Measurements from ENCODE around the gene MS4A15.

MS4A15 gene

DNA sequence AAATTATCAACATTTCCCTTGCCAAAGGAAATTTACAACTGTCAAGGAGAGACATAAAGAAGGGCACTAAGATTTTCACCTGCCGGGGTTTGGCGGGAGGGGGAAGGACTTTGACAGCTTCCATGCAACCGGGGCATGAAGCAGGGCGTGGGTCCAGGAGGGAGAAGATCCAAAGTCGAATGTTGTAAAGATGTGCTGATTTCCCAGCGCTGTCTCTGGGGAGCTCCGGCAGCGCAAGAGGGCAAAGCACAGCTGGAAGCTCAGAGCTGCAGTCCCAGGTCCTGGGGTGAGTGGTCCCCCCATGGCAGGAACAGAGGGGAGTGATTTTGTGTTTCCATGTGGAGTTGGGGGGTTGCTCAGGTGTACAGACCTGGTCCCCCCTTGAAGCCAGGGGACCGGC lies 28.5 kb downstream of the MS4A15 start, which contains the start of gene MS4A10:
MS4A10 (plus strand) TSS at position 198 of the 400 bp plus-strand sequence. CDS start 5,003 bp downstream, outside the sequence.
- in situ Hi-C loops (cut with HindIII; ENCODE audit: low pct_unique_long_range_greater_than_20kb, low sequenced_read_pairs) = no loop called here
- no peak for TF ChIP-seq JUND (IDR thresholded peaks at IDR 0.05; ENCODE audit: low read depth)
- no peak for DNase-seq (ENCODE audit: low read depth in 1 of 2, low spot score in 1 of 2)

DNA sequence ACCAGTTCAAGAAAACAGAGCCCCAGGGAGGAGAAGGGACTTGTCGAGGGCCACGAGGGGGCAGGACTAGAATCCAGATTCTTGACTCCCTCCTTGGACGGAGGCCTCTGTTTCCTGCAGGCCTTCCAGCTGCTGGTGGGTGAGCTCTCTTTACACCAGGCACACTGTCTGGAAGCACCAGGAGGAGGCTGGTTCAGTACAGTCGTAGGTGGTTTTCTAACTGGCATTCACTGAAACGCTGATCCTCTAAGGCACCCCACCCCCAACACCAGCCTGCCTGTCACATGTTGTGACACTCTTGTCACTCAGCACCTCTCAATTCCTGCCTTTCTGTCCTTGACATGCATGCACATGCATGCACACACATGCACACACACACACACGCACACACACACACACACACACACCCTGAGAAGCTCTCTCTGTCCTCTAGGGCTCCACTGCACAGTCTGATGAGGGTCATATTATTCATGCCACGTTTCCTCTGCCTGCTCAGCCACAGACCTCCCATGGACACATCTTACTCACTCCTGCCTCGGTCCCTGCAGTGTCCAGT lies 29.2 kb downstream of the MS4A15 start:
- in situ Hi-C loops (cut with HindIII; ENCODE audit: low pct_unique_long_range_greater_than_20kb, low sequenced_read_pairs) = no loop called here
- no peak for DNase-seq (ENCODE audit: low read depth in 1 of 2, low spot score in 1 of 2)
- TF ChIP-seq JUND (IDR thresholded peaks at IDR 0.05; ENCODE audit: low read depth) = no peak

DNA sequence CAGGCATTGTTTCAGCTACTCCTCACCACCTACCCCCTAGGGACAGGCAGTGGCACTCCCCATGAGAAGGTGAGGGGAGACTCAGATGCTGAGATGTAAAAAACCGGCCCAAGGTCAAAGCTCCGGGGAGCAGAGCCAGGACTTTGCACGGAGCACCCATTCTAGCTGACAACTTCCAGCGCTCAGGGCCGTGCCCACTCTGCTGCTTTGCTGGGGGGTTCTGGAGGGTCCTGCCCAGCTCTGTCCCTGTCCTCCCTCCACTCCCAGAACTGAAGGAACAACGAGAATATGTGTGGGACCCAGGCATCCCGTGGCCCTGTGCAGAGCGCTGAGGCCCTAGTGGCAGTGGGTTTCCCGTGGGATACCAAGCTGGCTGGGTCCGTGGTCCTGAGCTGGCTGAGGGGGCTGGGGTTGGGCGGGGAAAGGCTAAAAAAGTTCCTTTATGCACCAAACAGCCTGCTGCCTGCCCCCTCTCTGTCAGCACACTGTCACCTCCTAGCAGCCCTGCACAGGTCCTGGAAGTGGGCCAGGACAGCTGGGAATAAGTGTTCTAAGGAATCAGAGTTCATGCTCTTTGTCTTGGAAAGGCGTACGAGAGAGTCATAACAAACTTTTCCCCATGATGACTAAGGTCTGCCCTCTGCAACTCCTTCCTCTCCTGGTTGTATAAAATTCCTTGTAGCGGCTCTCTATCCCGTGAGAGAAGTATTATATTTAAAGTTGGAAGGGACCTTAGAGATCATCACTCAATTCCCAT lies 30.3 kb downstream of the MS4A15 start:
- TF ChIP-seq JUND (IDR thresholded peaks at IDR 0.05; ENCODE audit: low read depth) = no peak
- no peak for DNase-seq (ENCODE audit: low read depth in 1 of 2, low spot score in 1 of 2)
- in situ Hi-C loops (cut with HindIII; ENCODE audit: low pct_unique_long_range_greater_than_20kb, low sequenced_read_pairs) = no loop called here

DNA sequence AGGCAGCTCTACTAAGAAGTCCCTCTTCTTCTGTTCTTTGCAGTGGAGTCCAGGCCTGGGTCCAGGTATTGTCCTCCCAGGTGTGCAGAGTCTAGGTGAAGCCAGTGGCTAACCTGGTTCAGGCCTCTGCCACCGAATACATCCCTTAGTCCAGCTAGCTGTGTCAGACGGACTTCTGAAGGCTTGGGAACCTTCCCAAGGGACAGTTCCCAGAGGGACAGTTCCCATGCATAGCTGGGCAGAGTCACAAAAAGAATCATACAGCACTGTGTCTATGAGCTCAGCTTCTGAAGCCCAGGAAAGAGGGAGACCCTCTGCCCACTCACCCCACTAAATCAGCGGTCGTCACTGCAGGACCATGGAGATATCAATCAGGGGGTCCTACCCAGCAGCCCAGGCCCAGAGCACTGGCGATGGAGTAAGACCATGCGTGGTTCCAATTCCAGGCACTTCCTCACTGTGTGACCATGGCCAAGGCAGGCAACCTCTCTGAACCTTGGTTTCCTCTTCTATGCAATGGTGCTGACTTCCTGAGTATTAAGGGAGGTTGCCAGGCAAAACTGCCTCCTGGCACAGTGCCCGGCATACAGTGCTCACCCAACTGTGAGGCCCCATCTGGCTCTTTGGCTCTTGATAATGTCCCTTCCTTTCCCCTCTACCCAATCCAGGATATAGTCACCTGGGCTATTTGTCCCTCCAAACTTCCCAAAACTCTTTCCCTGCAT lies 31.9 kb downstream of the MS4A15 start:
- no peak for DNase-seq (ENCODE audit: low read depth in 1 of 2, low spot score in 1 of 2)
- TF ChIP-seq JUND (IDR thresholded peaks at IDR 0.05; ENCODE audit: low read depth) = no peak
- in situ Hi-C loops (cut with HindIII; ENCODE audit: low pct_unique_long_range_greater_than_20kb, low sequenced_read_pairs) = no loop called here

DNA sequence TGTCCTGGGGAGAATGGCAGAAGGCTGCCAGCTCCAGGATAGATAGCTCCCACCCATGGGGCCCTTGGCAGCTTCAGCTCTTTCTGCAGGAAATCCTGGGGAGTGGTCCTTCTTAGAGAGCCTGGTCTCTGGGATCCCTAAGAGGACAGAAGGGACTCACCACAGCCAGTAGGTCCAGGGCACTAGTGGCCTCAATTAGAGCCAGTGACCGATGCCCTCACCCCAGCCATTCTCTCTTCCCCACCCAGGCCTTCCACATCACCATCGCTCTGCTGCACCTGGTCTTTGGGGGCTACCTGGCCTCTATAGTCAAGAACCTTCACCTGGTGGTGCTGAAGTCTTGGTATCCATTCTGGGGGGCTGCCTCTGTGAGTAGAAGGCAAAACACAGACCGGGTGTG lies 34.1 kb downstream of the MS4A15 start:
- TF ChIP-seq JUND (IDR thresholded peaks at IDR 0.05; ENCODE audit: low read depth) = no peak
- no peak for DNase-seq (ENCODE audit: low read depth in 1 of 2, low spot score in 1 of 2)
- in situ Hi-C loops (cut with HindIII; ENCODE audit: low pct_unique_long_range_greater_than_20kb, low sequenced_read_pairs) = no loop called here

DNA sequence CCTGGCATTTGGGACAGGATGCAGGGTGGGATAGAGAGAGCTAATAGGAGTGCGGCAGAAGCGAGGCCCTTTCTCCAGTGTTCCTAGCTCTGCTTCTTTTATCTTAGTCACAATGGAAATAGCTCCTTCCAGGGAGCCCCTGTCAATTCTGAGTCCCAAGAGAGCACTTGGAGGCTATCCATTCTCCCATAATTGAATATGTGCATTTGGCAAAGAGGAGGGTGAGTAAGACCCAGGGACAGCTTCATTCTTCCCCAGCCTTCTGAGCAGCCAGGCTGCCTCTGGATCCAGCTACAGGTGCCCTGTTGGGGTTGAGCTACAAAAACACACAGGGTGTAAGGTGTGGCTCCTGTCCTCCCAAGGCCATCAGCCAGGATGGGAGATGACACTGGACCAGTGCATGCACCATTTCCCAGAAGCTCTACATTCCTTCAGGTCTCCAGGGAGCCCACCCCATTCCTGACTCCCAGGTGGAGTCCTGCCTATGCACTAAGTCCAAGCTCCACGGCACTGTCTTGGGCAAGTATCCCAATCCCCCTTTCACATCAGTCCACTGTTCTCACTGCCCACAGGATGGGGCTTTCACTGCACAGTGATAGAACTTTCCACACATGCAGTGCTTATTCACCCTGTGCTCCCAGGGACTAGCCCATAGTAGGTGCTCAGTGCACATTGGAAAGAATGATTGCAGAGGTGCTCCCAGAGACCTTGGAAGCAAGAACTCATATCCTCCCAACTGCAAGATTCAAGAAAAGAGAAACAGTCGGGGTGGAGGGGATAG lies 34.7 kb downstream of the MS4A15 start:
- in situ Hi-C loops (cut with HindIII; ENCODE audit: low pct_unique_long_range_greater_than_20kb, low sequenced_read_pairs) = no loop called here
- no peak for TF ChIP-seq JUND (IDR thresholded peaks at IDR 0.05; ENCODE audit: low read depth)
- DNase-seq (ENCODE audit: low read depth in 1 of 2, low spot score in 1 of 2) = no peak

DNA sequence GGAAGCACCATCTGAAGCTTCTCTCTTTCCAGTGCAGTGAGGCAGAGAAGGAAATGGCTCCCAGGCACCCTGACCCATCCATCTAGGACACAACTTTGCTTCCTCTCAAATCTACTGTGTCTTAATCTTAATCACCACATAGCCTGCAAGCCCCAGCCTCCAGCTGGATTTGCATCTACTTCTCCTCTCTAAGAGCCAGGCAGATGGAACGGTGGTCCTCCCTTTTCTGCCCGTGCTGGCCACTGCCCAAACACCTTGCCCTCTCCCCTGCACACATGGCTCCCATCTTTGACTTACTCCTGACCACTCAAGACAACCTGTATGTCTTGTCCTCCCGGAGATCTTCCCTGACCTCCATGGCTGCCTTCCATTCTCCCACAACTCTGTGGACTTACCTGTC lies 35.9 kb downstream of the MS4A15 start:
- TF ChIP-seq JUND (IDR thresholded peaks at IDR 0.05; ENCODE audit: low read depth) = no peak
- in situ Hi-C loops (cut with HindIII; ENCODE audit: low pct_unique_long_range_greater_than_20kb, low sequenced_read_pairs) = no loop called here
- DNase-seq (ENCODE audit: low read depth in 1 of 2, low spot score in 1 of 2) = no peak

DNA sequence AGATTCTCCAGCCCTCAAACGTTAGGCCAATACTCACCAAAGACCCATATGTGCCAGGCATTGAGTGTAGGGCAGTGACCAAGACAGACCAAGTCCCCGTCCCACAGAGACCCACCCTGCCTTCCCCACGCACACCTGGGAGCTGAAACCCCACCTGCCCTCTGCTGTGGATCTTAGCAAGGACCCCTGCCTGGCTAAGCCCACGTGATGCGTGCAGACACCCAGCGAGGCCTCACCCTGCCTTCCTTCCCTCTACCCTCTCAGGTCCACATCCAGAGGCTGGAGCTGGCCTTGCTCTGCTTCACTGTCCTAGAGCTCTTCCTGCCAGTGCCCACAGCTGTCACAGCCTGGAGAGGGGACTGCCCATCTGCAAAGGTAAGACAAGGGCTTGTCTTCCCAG lies 38.6 kb downstream of the MS4A15 start:
- in situ Hi-C loops (cut with HindIII; ENCODE audit: low pct_unique_long_range_greater_than_20kb, low sequenced_read_pairs) = no loop called here
- no peak for DNase-seq (ENCODE audit: low read depth in 1 of 2, low spot score in 1 of 2)
- no peak for TF ChIP-seq JUND (IDR thresholded peaks at IDR 0.05; ENCODE audit: low read depth)

DNA sequence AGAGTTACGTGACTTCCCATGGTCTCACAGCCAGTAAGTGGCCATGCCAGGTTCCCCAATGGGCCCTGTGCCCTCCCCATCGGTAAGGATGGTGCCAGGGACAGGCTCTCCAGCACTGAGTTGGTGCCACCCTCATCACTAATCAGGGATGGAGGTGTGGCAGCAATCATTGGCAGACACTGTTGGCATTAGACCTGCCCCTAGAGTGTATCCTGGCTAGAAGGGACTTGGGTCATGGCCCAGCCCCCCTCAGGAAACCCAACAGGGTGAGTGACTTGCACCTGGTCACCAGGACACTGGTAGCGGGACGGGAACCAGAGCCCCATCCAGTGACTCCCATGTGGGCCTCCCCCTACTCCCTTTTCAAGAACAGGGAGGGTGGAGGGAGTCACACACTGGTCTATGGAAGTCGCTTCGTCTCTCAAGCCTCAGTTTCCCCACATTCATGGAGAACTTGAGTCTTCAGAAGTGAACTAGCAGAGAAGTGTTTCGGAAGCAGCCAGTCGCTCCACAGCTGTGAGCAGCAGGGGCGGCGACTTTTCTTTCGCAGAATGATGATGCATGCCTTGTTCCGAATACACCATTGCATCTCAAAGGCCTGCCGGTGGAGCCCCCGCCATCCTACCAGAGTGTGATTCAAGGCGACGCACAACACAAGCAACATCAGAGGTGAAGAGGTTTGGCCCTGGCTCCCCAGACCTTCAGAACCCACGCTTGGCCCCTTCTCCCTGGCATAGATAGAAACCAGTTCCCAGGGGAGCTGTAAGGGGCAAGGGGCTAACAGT lies 41.4 kb downstream of the MS4A15 start:
- no peak for TF ChIP-seq JUND (IDR thresholded peaks at IDR 0.05; ENCODE audit: low read depth)
- in situ Hi-C loops (cut with HindIII; ENCODE audit: low pct_unique_long_range_greater_than_20kb, low sequenced_read_pairs) = no loop called here
- DNase-seq (ENCODE audit: low read depth in 1 of 2, low spot score in 1 of 2) = no peak

DNA sequence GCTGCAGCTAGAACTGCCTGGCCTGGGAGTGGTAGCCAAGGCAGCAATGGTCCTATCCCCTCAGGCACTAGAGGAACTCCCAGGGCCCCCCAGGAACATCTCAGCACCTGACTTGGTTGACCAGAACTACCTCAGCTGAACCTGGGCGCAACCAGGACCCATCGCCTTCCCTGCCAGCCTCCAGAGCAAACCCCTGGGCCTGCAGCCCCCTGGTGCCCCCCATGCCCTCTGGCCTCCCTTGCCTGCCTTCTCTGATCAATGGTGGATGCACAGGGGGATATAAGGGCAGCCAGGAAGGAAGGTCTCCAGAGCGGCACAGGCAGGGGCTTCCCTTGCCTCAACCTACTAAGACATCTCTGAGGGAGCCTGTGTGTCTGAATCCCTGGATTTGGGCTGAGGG lies 42.0 kb downstream of the MS4A15 start:
- TF ChIP-seq JUND (IDR thresholded peaks at IDR 0.05; ENCODE audit: low read depth) = no peak
- in situ Hi-C loops (cut with HindIII; ENCODE audit: low pct_unique_long_range_greater_than_20kb, low sequenced_read_pairs) = no loop called here
- DNase-seq (ENCODE audit: low read depth in 1 of 2, low spot score in 1 of 2) = no peak

DNA sequence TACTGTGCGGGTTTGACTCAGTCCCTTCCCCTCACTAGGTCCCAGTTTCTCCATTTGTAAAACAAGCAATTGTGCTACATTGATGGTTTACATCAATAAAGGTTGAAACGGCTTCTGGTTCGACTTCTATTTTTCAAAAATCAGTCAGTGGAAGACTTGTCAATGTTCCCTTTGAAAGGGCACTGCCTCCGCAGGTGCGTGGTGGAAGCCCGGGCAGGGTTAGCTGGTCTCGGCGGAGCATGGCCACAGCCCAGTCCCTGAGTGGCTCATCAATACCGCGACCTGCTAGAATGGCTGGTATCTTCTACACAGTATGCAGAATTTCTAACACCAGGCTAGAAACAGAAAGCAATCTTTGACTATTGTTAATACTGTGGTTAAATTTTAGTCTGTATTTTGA lies 44.5 kb downstream of the MS4A15 start:
- TF ChIP-seq JUND (IDR thresholded peaks at IDR 0.05; ENCODE audit: low read depth) = no peak
- in situ Hi-C loops (cut with HindIII; ENCODE audit: low pct_unique_long_range_greater_than_20kb, low sequenced_read_pairs) = no loop called here
- no peak for DNase-seq (ENCODE audit: low read depth in 1 of 2, low spot score in 1 of 2)
